Measurements from ENCODE around the gene IRF2BP1. TPM values are rescaled to one million over a fixed set of nuclear protein-coding genes. Genes with fewer than 3 reads are reported as not detected.

IRF2BP1 gene
- total RNA-seq, 4 donors from 2014 or later: 22.4 to 58.7 (median 44.2) TPM

DNA sequence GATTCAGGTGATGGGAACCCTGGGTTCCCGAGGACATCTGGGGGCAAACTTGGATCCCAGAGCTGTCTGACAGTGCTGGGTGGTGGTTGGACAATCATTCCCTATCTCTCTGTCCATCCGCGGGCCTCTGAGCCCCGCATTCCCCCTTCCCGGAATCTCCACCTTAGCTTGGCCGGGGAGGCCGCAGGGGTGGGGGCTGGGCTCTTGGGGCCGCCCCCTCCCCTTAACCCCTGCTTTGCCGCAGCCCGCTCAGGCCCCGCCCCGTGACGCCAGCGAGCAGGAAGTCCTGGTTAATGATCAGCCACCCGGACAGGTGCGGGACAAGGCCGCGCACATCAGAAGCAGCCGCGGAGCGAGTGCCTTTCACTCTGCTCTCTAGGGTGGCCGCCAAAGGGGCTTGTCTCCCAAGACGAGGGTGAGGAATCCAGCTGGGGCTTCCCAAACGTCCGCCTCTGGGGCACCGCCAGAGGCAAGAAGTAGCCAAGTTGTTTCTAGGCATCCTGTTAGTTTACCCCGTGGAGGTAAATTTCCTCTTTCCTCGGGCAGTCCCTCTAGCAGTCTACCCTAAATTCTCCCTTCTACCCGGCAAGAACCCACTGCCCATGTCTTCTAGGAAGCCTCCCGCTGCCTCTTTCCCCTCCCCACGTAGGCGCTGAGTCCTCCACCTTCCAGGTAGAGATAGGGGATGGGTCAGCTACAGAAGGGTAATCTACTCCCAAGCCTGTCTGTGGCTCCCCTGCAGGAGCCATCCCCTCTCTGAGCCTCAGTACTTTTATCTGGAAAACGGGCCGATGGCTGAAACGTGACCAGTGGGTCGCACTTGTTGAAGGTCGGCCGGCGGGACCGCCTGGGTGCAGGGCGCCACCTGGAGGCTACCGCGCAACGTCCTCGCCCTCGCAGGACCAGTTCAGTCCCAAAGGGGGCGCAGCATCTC lies 3.0 kb downstream of the IRF2BP1 start:
- peak overlapping the region; percentile 31 to 46 (median 34) for H3K4me3 ChIP-seq
- H3K27ac ChIP-seq (replicated peaks in 1 of 4): peak overlapping the region in 2 of 4 donors; percentile 21 to 30
- TF ChIP-seq POLR2AphosphoS5 (IDR thresholded peaks at IDR 0.05) (peak; percentile 7 to 53), EP300 (IDR thresholded peaks at IDR 0.05) (no peak), POLR2A (IDR thresholded peaks at IDR 0.05; ENCODE audit: low read depth) (no peak)
- TF ChIP-seq, protein P1, sequence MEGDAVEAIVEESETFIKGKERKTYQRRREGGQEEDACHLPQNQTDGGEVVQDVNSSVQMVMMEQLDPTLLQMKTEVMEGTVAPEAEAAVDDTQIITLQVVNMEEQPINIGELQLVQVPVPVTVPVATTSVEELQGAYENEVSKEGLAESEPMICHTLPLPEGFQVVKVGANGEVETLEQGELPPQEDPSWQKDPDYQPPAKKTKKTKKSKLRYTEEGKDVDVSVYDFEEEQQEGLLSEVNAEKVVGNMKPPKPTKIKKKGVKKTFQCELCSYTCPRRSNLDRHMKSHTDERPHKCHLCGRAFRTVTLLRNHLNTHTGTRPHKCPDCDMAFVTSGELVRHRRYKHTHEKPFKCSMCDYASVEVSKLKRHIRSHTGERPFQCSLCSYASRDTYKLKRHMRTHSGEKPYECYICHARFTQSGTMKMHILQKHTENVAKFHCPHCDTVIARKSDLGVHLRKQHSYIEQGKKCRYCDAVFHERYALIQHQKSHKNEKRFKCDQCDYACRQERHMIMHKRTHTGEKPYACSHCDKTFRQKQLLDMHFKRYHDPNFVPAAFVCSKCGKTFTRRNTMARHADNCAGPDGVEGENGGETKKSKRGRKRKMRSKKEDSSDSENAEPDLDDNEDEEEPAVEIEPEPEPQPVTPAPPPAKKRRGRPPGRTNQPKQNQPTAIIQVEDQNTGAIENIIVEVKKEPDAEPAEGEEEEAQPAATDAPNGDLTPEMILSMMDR (IDR thresholded peaks at IDR 0.05): peak; percentile 85 to 89 (median 85)
- H3K27me3 ChIP-seq: peaks cover 0 to 6% (median 0%) of the 10 kb centered on the region in 4 donors
- peak; percentile 96 for DNase-seq (ENCODE audit: extremely low spot score)
- no peaks in the 10 kb centered on the region for H3K9me3 ChIP-seq
- H3K4me1 ChIP-seq: peaks cover 32 to 51% (median 49%) of the 10 kb centered on the region in 4 donors
- intact Hi-C loops (cut with DNase I): loop anchor here (5.0 kb wide), 1 partner anchor 66 kb away; the partner anchor contains the start of gene RSPH6A
- WGBS: 30% methylated on average over 25 of the region's 47 CpGs
- peaks cover 0 to 18% (median 9%) of the 10 kb centered on the region in 4 donors for H3K36me3 ChIP-seq

DNA sequence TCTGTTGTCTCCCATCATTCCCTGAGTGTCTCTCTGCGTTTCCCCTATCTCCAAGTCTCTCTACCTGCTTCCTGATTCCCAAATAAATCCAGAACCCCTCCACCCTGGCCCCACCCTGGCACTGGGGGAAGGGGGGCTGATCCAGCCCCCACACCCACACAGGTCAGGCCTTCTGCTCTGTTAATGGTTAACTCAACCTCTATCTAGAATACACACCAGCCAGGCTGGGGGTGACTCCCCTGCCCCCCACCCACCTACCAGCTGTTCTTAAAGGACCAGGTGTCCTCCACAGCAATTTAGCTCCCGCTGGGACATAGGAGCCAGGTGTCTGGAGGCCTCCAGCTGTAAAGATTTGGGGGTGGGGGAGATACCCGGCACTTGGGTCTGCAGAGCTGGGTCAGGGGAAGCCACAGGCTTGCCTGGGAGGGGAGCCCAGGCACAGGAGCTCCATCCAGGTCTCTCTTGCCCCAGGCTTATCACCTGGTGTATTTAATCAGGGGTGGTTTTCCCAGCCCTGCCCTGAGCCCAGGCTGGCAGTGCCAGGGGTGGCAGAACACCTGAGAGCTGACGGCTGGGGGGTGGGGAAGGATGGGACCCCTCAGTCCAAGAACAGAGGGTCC lies 3.9 kb downstream of the IRF2BP1 start:
- Histone ChIP-seq H3K27me3 (peaks cover 0 to 10% (median 0%) of the 10 kb centered on the region in 4 donors), H3K27ac (replicated peaks in 1 of 4) (no peak overlapping the region), H3K4me3 (peak overlapping the region in 2 of 4 donors; percentile 32 to 46), H3K9me3 (no peaks in the 10 kb centered on the region), H3K4me1 (peaks cover 33 to 50% (median 49%) of the 10 kb centered on the region in 4 donors), H3K36me3 (peaks cover 0 to 18% (median 9%) of the 10 kb centered on the region in 4 donors)
- intact Hi-C loops (cut with DNase I): loop anchor here (5.0 kb wide), 1 partner anchor 65 kb away; the partner anchor contains the start of gene RSPH6A
- DNase-seq (ENCODE audit: extremely low spot score): no peak
- WGBS: 69% methylated on average over 2 of the region's 4 CpGs
- TF ChIP-seq, protein P1 (IDR thresholded peaks at IDR 0.05): no peak
- TF ChIP-seq POLR2AphosphoS5 (IDR thresholded peaks at IDR 0.05) (no peak), EP300 (IDR thresholded peaks at IDR 0.05) (no peak), POLR2A (IDR thresholded peaks at IDR 0.05; ENCODE audit: low read depth) (no peak)

DNA sequence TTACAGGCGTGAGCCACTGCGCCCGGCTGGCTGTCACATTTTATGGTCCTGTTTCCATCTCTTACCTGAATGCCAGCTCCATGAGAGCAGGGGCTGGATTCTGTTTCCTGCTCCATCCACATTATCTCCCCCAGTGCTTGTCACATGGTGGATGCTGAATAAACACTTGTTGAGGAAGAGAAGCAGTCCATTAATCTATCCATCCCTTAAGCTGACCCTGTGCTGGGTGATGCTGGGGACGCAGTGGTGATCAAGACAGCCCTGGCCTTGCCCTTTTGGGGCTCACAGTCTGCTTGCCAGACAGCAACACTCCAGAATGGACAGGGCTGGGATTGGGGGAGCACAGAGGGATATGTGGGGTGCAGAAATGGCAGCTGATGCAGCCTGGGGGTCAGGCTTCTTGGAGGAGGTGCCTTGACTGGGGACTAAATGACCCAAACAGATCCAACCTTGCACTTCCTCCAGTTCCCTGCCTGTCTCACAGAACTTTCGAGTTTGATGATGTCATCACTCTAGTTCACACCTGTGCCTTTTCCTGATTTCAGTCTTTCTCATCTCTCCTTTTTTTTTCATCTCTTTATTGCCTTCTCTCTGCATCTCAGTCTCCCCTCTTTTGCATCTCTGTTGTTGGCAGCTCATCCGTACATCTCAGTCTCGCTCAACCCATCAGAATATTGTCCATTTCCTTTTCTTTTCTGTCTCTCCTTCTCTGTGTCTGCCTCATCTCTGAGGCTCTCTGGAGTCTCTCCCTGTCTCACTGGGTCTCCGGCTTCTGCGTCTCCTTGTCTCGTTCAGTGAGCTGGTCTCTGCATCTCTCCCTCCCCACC lies 4.6 kb downstream of the IRF2BP1 start:
- WGBS: 83% methylated on average over 10 of the region's 10 CpGs
- peaks cover 40 to 51% (median 50%) of the 10 kb centered on the region in 4 donors for H3K4me1 ChIP-seq
- intact Hi-C loops (cut with DNase I): loop anchor here (5.0 kb wide), 1 partner anchor 64 kb away; the partner anchor contains the start of gene RSPH6A

More for the DNA sequence above, 4.6 kb downstream of the IRF2BP1 start:
- TF ChIP-seq, protein P1 (IDR thresholded peaks at IDR 0.05): no peak
- TF ChIP-seq EP300 (IDR thresholded peaks at IDR 0.05): no peak
- no peak for TF ChIP-seq POLR2A (IDR thresholded peaks at IDR 0.05; ENCODE audit: low read depth)
- no peak for TF ChIP-seq POLR2AphosphoS5 (IDR thresholded peaks at IDR 0.05)
- H3K36me3 ChIP-seq: peaks cover 0 to 18% (median 9%) of the 10 kb centered on the region in 4 donors
- no peak overlapping the region for H3K27ac ChIP-seq (replicated peaks in 1 of 4)
- no peaks in the 10 kb centered on the region for H3K9me3 ChIP-seq
- no peak for DNase-seq (ENCODE audit: extremely low spot score)
- no peak overlapping the region for H3K4me3 ChIP-seq
- H3K27me3 ChIP-seq: peaks cover 0 to 10% (median 0%) of the 10 kb centered on the region in 4 donors

Data from esophagus muscularis mucosa (tissue), 4 donors.